SHP77 (cell line): ENCODE data around the gene TUBB4B.
A peak's percentile ranks its signal among the peaks of the same experiment; 100 is the strongest.

ENCODE experiments used
- DNase-seq, 2 experiments: peaks; one replicate each; lab custom pipeline; 2025; lab: John Stamatoyannopoulos, UW

The TUBB4B gene

DNA sequence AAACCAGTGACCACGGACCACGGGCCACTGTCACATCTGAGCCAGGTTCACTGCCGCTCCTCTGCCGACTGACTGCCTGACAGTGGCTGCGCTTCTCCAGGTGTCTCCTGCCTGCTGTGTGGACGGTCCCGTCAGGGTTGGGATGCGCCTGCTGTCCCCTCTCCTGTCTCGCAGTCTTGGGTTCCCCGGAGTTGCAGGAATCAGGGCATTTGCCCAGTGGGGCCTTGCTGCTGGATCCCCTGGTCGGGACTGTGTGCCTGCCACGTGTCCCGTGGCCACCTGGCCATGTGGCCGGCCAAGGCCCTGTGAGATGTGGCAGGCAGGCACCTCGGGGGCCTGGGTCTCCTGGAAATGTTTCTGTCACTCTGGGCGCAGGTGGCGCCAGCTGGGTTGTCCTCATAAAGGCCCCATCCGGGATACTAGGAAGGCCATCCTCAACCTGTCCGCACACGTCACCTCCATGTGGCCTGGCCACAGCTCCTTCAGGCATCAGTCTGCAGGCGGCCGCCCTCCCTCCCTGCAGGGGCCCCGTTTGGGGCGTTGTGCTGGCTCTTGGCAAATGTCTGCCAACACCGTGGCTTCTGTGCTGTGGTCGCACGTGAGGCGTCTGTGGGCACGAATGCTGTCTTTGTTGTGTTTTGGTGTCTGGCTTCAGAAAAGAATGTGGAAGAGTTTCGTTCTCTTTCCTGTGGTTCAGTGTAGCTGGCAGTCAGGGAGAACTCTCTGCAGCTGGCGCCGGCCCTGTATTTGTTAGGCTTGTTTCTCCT lies 30.0 kb downstream of the TUBB4B start:
- DNase-seq: no peak

GRCh38 chr9:137271696-137272076 lies 30.6 kb downstream of the TUBB4B start:
- no peak for DNase-seq

DNA sequence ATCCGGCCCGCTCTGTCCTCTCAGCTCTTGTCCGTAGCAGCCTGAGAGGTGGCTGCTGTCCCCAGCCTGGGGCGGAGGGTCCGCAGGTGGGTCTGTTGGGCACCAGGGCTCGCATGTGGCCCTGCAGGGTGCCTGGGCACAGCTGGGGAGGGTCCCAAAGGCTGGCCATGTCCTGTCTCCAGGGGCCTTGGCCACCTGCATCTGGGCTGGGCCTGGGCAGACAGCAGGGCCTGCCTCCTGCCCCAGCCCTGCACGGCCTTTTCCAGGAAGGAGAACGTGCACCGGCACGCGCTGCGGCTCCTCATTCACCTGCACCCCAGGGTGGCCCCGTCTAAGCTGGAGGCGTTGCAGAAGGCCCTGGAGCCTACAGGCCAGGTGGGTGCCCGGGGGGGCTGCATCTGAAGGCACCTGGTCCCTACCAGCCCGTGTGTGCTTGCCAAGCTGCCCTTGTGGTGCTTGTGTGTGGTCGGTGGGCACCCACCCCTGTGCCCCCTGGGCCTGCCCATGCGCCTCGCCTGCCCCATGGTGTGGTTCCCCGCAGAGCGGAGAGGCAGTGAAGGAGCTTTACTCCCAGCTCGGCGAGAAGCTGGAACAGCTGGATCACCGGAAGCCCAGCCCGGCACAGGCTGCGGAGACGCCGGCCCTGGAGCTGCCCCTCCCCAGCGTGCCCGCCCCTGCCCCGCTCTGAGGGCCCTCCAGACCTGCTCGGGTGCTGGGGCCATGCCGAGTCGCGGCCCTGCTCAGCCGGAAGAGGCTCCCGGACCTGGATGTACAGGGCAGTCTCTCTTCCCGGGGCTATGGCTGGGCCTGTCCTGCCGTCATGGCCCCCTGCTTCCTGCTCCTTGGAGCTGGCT lies 31.4 kb downstream of the TUBB4B start:
- DNase-seq: peak in 1 of 2 experiments; percentile 41

- no peak for DNase-seq
These were observed 32.0 kb downstream of the TUBB4B start for GRCh38 chr9:137273095-137273490.

- peak; percentile 51 to 86 for DNase-seq
These were observed 32.7 kb downstream of the TUBB4B start for GRCh38 chr9:137273611-137274320.

- no peak for DNase-seq
These were observed 34.1 kb downstream of the TUBB4B start for GRCh38 chr9:137275203-137275587.

DNA sequence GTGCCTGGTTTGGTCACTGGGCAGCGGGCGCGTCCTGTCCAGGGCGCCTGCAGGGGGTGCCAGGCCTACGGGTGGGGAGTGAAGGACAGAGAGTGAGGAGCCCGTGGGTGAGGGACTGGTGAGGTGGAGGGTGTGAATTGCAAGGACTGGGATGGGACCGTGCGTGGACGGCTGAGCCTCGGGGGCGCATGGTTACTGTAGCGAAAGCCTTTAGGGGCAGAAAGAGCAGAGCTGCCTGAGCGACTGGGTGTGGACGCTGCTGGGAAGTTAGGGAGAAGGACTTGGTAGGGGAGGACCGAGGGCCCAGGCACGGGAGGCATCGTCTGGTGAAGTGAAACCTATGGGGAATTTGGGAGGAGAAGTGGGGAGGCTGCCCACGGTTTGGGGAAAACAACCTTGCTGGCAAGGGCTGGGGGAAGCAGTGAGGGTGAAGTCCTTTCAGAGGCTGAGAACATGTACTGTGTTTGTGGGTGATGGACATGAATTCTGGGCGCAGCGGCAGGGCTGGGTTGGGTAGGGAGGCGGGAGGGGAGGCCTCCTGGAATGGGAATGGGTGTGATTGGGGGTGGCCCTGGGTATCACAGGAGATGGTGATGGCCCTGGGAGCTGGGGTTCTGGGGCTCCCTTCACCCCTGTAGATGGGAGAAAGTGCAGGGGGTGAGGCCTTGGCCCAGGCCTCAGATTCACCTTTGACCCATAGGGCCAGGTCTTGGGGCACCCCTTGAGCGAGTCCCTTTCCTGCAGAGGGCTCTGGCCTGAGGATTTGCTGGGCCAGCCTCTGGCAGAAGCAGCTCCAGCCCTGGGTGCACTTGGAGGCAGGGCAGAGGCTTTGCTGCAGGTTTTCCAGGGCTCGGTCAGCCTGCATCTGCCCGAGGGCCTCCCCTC lies 34.7 kb downstream of the TUBB4B start:
- DNase-seq: no peak

DNA sequence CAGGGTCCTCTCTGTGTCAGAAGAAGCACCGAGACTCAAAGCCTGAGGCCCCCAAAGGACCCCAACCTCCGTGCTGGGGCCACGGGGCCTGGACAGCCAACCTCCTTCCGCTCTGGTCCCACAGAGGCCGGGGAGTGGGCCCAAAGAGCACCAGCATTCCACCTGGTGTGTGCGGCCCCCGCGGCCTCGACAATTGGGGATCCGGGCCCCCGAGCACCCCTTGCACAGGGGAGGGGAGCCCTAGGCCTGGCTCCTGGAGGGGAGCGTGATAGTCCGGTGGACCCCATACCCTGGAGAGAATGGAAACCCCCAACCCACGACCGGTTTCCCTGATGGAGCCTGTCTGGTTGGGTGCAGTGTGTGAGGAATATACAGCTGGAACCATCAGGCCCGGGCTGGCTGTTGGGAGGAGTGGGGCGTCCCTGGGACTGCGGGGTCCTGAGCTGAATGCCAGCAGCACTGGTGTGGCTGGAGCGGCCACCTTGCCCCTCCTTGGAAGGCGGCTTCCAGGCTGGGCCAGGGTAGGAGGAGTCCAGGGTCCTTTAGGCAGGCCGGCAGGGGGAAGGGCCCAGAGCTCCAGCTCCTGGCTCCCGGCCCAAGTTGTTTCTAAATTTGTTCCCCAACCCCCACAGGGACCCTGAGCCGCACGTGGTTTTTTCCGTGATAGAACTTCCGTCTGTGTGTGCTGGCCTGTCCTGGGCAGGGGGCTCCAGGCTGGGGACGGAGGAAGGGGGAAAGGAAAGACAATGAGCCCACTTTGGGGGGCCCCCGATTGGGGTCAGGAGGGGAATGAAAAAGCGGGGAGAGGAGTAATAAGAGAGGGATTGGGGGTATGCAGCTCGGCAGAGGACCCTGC lies 35.6 kb downstream of the TUBB4B start:
- DNase-seq: no peak

DNA sequence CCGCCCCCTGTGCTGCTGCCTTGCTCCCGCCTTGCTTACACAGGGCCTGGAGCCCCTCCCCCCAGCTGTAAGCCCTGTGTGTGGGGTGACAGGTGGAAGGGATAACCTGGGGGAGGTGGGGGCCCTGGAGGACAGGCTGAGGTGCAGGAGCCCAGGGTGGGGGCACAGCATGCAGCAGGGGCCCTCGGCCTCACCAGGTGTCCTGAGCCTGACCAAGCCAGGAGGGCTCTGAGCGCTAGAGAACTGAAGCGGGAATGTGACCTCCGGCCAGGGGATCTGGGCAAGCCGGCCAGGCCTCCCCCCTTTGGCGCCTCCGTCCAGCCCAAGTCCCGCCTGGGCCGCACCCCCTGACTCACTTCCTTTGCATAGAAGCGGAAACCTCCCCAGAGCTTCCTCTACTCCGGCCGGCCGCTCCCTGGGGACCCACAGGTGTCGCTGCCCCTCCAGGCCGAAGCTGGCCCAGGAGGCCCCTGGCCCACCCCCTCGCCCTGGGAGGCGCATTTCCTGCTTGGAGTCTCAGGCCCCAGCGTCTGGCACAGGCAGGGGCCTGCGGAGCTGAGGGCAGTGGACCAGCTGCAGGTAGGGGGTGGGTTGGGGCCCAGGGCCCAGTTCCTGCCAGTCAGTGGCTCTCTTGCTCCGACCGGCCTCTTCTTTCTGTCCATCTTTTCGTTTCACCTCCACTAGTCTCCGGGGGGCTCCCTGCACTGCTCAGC lies 36.4 kb downstream of the TUBB4B start, which contains the start of gene TOR4A:
Gene TOR4A, plus strand, starts transcription at position 398 of the 713 bp plus-strand sequence. CDS start 964 bp downstream, outside the sequence.
- DNase-seq: no peak

GRCh38 chr9:137278061-137278701 lies 37.1 kb downstream of the TUBB4B start:
- no peak for DNase-seq

GRCh38 chr9:137278721-137279711 lies 37.9 kb downstream of the TUBB4B start:
- no peak for DNase-seq

DNA sequence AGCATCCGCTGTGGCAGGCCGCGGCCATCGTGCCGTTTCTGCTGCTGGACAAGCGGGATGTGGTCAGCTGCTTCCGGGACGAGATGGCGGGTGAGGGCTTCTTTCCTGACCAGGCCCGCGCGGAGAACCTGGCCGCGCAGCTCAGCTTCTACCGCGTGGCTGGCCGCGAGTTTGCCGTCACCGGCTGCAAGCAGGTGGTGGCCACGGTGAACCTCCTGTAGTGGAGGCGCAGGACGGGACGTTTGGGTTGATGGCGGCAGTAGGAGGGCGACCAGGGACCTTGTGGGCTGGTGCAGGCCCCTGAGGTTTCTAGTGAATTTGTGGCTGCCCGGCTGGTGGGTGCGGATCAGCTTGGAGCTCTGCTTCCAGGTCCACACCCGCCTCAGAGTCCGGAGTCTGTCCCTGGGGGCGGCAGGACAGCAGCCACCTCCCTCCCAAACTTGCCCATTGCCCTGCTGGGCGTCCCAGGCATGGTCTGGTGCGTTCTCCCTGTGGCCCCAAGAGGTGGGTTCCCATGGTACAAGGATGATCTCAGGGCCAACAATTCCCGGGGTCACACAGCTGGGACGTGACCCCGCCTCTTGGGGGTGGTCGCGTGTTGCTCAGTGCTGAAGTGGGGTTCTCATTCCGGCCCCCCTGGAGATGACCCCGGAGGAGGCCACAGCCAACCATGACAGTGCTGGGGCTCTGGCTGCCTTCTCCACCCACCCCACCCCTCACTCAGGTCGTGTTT lies 38.8 kb downstream of the TUBB4B start:
- DNase-seq: no peak

DNA sequence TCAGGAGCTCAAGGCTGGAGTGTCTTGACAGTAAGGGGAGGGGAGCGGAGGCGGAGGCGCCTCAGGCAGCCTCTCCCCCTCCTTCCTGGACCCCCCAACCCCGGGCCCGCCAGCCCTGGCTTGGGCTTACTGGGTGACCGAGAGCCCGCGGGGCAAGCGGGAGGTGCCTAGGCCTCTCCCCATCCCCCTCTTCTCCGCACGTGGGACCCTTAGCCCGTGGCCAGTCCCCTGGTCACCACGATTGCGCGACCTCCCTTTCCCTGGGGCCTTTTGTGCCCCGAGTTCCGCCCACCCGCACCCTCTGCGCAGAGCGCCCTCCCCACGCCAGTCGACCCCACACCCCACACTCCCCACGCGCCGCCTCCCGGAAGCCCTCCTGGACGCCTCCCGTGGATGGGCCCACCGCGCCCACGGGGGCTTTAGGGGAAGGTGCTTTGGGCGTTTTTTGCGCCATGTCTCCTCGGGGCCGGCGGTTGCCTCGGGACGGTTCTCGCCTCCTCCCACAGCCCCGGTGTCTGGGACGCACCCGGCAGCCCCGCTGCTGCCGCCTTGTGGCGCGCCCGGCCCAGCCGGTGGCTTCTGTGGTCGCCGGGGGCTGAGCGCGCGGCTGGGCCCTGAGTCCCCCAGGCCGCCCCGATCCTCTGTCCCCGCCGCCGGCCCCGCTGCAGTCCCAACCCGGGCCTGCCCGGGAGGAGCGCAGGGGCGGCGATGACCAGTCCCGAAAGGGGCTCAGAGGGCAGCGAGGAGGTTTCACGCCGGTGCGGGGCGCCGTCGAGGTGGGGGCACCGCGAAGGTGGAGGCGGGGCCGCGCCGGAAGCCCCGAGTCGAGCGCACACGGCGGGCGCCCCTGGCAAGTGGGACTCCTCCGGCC lies 39.6 kb downstream of the TUBB4B start:
- DNase-seq: no peak

- DNase-seq: no peak
These were observed 40.4 kb downstream of the TUBB4B start for GRCh38 chr9:137281345-137282116.

DNA sequence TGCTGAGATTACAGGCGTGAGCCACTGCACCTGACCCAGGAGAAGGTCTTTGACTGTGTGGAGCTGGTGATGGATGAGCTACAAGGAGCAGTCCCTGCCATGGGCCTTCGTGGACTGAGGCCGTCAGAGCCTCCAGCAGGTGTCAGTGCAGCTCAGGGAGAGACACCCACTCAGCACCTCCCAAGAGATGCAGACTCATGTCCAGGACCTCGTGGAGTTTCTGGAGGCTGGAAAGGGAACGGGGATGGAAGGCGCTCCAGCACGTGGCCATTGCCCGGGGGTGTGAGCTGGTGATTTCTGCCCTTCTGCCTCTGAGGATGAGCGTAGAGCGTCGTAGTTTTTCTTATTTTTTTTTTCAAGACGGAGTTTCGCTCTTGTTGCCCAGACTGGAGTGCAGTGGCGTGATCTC lies 45.9 kb downstream of the TUBB4B start:
- peak; percentile 72 to 82 for DNase-seq

DNA sequence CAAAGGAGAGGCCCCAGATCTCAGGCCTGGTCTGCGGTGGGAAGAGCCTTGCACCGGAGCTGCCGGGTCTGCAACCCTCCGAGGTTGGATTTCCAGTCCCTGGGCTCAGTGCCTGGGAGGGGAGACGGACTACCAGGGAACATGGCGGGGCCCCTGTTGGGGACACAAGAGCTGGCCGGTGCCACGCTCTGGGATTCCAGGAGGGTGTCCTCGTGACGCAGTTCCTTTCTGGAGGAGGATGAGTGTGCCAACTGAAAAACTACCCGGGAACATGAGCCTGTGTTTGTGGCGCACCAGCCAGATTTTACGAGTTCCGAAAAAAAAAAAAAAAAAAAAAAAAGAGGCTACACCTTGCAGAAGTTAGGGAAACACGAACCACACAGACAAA lies 52.0 kb downstream of the TUBB4B start:
- DNase-seq: no peak
